ENCODE results near the gene COL5A2. TPM values are rescaled to one million over a fixed set of nuclear protein-coding genes. Genes with fewer than 3 reads are reported as not detected.
A peak's percentile ranks its signal among the peaks of the same experiment; 100 is the strongest.

Gene COL5A2
- total and polyA plus RNA-seq, 11 donors: 4.4 to 61.1 (median 12.4) TPM

- peak overlapping the region in 10 of 12 donors; percentile 23 to 75 (median 58) for H3K4me3 ChIP-seq
- peaks cover 0 to 6% (median 0%) of the 10 kb centered on the region in 12 donors for H3K9me3 ChIP-seq
- H3K27ac ChIP-seq: peak overlapping the region in 3 of 12 donors; percentile 7 to 83 (median 38)
- intact Hi-C loops (cut with DNase I): loop anchor here in 3 of 10 donors (5.0 to 10.0 kb wide), 3 partner anchors 59 to 108 kb away; no protein-coding TSS in a partner anchor
- TF ChIP-seq CTCF (IDR thresholded peaks at IDR 0.05) (no peak), POLR2A (IDR thresholded peaks at IDR 0.05) (no peak)
- WGBS, 4 donors: 66 to 87% (median 72%) methylated on average over 3 of the region's 3 CpGs
- peaks cover 0 to 14% (median 0%) of the 10 kb centered on the region in 12 donors for H3K4me1 ChIP-seq
- H3K36me3 ChIP-seq: no peaks in the 10 kb centered on the region
- ATAC-seq: no peak
- H3K27me3 ChIP-seq: no peaks in the 10 kb centered on the region
- no peak for DNase-seq
These were observed 3.0 kb downstream of the COL5A2 start for GRCh38 chr2:189176516-189176915.

GRCh38 chr2:189175869-189176433, 3.6 kb downstream of the COL5A2 start:
- peak overlapping the region in 8 of 12 donors; percentile 51 to 75 (median 62) for H3K4me3 ChIP-seq
- H3K27me3 ChIP-seq: no peaks in the 10 kb centered on the region
- H3K36me3 ChIP-seq: no peaks in the 10 kb centered on the region
- DNase-seq (no peak), ATAC-seq (no peak)
- peaks cover 0 to 20% (median 0%) of the 10 kb centered on the region in 12 donors for H3K4me1 ChIP-seq
- TF ChIP-seq CTCF (IDR thresholded peaks at IDR 0.05) (no peak), POLR2A (IDR thresholded peaks at IDR 0.05) (no peak)
- 67 to 85% (median 74%) methylated on average over 2 of the region's 2 CpGs for WGBS, 4 donors
- peaks cover 0 to 6% (median 0%) of the 10 kb centered on the region in 12 donors for H3K9me3 ChIP-seq
- intact Hi-C loops (cut with DNase I): loop anchor here in 3 of 10 donors (5.0 to 10.0 kb wide), 3 partner anchors 59 to 109 kb away; no protein-coding TSS in a partner anchor
- H3K27ac ChIP-seq: no peak overlapping the region

GRCh38 chr2:189171956-189172609, 7.5 kb downstream of the COL5A2 start:
- DNase-seq: no peak
- H3K4me3 ChIP-seq: no peak overlapping the region
- TF ChIP-seq POLR2A (IDR thresholded peaks at IDR 0.05) (no peak), CTCF (IDR thresholded peaks at IDR 0.05) (no peak)
- H3K27me3 ChIP-seq: no peaks in the 10 kb centered on the region
- peaks cover 0 to 6% (median 0%) of the 10 kb centered on the region in 12 donors for H3K9me3 ChIP-seq
- peak overlapping the region in 7 of 12 donors; percentile 5 to 56 (median 21) for H3K27ac ChIP-seq
- peaks cover 0 to 44% (median under 1%) of the 10 kb centered on the region in 12 donors for H3K4me1 ChIP-seq
- 49 to 64% (median 59%) methylated on average over 1 of the region's 1 CpG for WGBS, 4 donors
- H3K36me3 ChIP-seq: no peaks in the 10 kb centered on the region
- peak in 1 of 4 donors; percentile 32 for ATAC-seq
- intact Hi-C loops (cut with DNase I): loop anchor here in 2 of 10 donors (10.0 kb wide), 2 partner anchors 57 to 113 kb away; no protein-coding TSS in a partner anchor

GRCh38 chr2:189168856-189169499, 10.6 kb downstream of the COL5A2 start:
- no peaks in the 10 kb centered on the region for H3K9me3 ChIP-seq
- peak in 2 of 4 donors; percentile 34 to 55 for ATAC-seq
- H3K4me1 ChIP-seq: peaks cover 0 to 52% (median 6%) of the 10 kb centered on the region in 12 donors
- no peak overlapping the region for H3K4me3 ChIP-seq
- no peak for TF ChIP-seq POLR2A (IDR thresholded peaks at IDR 0.05)
- no peak for TF ChIP-seq CTCF (IDR thresholded peaks at IDR 0.05)
- no peak for DNase-seq
- H3K27me3 ChIP-seq: no peaks in the 10 kb centered on the region
- 72 to 85% (median 76%) methylated on average over 2 of the region's 2 CpGs for WGBS, 4 donors
- intact Hi-C loops (cut with DNase I): no loop called here
- H3K27ac ChIP-seq: no peak overlapping the region
- H3K36me3 ChIP-seq: no peaks in the 10 kb centered on the region

Measured in heart left ventricle (tissue), 16 donors.